ENCODE measurements around the gene DOCK1. TPM values are rescaled to one million over a fixed set of nuclear protein-coding genes. Genes with fewer than 3 reads are reported as not detected.

Gene DOCK1
- total RNA-seq, 2 donors from 2014 or later, result 34.3 to 44.1 TPM

DNA sequence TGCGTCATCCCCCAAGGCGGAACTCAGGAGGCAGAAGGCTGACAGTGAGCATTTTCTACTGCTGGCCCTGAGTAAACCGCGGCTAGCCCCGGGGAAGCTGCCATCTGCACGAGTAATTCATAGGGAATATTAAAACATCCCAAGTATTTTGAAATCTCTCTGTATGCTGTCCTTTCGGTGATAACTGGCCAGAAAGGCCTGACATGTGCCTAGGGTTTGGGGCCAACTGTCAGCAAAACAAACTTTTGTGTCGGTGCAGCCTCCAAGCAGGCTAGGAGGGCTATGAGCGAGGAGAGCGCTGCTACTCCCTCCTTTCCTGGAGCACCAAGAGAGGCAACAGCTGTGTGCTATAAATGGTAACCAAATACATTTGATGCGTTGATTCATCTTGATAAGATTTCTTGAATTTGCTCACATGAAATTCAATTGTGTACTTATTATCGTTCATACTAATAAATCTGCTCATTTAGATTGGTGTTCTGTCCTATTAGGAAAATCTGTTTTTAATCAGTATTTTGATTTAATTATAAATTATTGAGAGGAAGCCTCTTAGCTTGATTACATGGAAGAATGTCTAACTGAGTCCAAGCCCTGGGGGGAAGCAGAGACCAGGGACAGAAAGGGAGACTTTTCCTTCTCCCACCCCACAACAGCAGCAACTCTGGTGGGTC is 519.5 kb downstream of the DOCK1 start:
- Histone ChIP-seq H3K4me3 (no peak overlapping the region), H3K4me1 (no peaks in the 10 kb centered on the region), H3K27ac (no peak overlapping the region), H3K27me3 (no peaks in the 10 kb centered on the region), H3K9me3 (no peaks in the 10 kb centered on the region), H3K36me3 (replicated peaks in 1 of 2; ENCODE audit: insufficient read depth in 1 of 2, low read depth in 2 of 2) (peaks cover 0 to 4% of the 10 kb centered on the region in 2 donors)
- intact Hi-C loops (cut with DNase I), result no loop called here
- no peak for TF ChIP-seq POLR2A (IDR thresholded peaks at IDR 0.05)
- TF ChIP-seq, protein P1, sequence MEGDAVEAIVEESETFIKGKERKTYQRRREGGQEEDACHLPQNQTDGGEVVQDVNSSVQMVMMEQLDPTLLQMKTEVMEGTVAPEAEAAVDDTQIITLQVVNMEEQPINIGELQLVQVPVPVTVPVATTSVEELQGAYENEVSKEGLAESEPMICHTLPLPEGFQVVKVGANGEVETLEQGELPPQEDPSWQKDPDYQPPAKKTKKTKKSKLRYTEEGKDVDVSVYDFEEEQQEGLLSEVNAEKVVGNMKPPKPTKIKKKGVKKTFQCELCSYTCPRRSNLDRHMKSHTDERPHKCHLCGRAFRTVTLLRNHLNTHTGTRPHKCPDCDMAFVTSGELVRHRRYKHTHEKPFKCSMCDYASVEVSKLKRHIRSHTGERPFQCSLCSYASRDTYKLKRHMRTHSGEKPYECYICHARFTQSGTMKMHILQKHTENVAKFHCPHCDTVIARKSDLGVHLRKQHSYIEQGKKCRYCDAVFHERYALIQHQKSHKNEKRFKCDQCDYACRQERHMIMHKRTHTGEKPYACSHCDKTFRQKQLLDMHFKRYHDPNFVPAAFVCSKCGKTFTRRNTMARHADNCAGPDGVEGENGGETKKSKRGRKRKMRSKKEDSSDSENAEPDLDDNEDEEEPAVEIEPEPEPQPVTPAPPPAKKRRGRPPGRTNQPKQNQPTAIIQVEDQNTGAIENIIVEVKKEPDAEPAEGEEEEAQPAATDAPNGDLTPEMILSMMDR (IDR thresholded peaks at IDR 0.05), result no peak
- ATAC-seq (no peak), DNase-seq (peak in 2 of 4 donors; percentile 20 to 30)
- WGBS, 2 donors, result 82 to 84% methylated on average over 12 of the region's 12 CpGs

DNA sequence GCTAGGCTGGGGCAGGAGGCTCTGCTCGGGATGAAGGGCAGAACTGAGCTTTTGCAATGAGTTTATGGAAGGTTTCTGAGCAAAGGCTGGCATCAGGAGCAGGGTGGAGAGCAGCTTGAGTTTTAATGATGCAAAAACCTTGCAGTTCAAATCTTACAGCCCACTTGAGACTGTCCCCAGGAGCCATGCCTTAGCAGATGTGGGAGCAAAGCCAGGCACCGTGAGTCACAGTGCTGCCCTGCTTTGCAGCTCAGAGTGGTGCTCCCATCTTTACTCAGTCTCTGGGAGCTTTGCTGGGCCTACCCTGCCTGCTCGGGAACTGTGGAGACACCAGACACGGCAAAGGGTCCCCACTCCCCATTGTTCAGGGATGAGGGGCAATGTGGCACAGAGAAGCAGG is 521.5 kb downstream of the DOCK1 start:
- Histone ChIP-seq H3K4me3 (no peak overlapping the region), H3K27me3 (no peaks in the 10 kb centered on the region), H3K36me3 (replicated peaks in 1 of 2; ENCODE audit: insufficient read depth in 1 of 2, low read depth in 2 of 2) (peaks cover 0 to 4% of the 10 kb centered on the region in 2 donors), H3K9me3 (no peaks in the 10 kb centered on the region), H3K27ac (no peak overlapping the region), H3K4me1 (no peaks in the 10 kb centered on the region)
- 86 to 96% methylated on average over 3 to 4 of the region's 4 CpGs for WGBS, 2 donors
- ATAC-seq (no peak), DNase-seq (no peak)
- intact Hi-C loops (cut with DNase I), result no loop called here
- TF ChIP-seq, protein P1 (IDR thresholded peaks at IDR 0.05), result no peak
- no peak for TF ChIP-seq POLR2A (IDR thresholded peaks at IDR 0.05)

DNA sequence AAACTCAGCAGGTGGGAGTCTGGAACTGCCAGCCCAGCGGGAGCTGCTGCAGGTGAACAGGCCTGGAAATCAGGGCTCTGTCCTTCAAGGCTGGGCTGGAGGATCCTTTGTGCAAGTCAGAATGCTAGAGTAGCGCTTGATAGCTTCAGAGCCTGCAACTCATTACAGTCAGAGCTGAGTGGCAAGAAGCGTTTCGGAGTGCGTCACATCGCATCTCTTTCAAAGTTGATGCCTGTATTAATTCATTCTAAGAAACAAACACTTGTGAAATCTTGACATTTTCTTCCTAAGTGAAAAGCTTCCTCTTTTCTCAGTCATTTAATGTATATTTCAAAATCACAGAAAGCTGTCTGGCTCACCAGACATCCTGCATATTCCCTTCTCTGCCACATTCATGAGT is 522.7 kb downstream of the DOCK1 start:
- 94 to 97% methylated on average over 5 to 6 of the region's 6 CpGs for WGBS, 2 donors
- Histone ChIP-seq H3K9me3 (no peaks in the 10 kb centered on the region), H3K4me3 (no peak overlapping the region), H3K4me1 (no peaks in the 10 kb centered on the region), H3K36me3 (replicated peaks in 1 of 2; ENCODE audit: insufficient read depth in 1 of 2, low read depth in 2 of 2) (peaks cover 0 to 4% of the 10 kb centered on the region in 2 donors), H3K27ac (no peak overlapping the region), H3K27me3 (no peaks in the 10 kb centered on the region)
- no peak for TF ChIP-seq POLR2A (IDR thresholded peaks at IDR 0.05)
- TF ChIP-seq, protein P1 (IDR thresholded peaks at IDR 0.05), result no peak
- intact Hi-C loops (cut with DNase I), result no loop called here
- ATAC-seq (no peak), DNase-seq (no peak)

DNA sequence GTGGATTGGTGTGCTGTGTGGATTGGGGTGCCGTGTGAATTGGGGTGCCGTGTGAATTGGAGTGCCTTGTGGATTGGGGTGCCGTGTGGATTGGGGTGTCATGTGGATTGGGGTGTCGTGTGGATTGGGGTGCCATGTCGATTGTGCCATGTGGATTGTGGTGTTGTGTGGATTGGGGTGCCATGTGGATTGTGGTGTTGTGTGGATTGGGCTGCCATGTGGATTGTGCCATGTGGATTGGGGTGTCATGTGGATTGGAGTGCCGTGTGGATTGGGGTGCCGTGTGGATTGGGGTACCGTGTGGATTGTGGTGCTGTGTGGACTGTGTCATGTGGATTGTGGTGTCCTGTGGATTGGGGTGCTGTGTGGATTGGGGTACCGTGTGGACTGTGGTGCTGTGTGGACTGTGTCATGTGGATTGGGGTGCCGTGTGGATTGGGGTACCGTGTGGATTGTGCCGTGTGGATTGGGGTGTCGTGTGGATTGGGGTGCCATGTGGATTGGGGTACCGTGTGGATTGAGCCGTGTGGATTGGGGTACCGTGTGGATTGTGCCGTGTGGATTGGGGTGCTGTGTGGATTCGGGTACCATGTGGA is 523.3 kb downstream of the DOCK1 start:
- TF ChIP-seq, protein P1 (IDR thresholded peaks at IDR 0.05), result no peak
- no peak for TF ChIP-seq POLR2A (IDR thresholded peaks at IDR 0.05)
- Histone ChIP-seq H3K36me3 (replicated peaks in 1 of 2; ENCODE audit: insufficient read depth in 1 of 2, low read depth in 2 of 2) (peaks cover 0 to 4% of the 10 kb centered on the region in 2 donors), H3K4me3 (no peak overlapping the region), H3K27ac (no peak overlapping the region), H3K27me3 (no peaks in the 10 kb centered on the region), H3K4me1 (no peaks in the 10 kb centered on the region), H3K9me3 (no peaks in the 10 kb centered on the region)
- intact Hi-C loops (cut with DNase I), result no loop called here
- DNase-seq, result no peak
- ATAC-seq, result no peak
- 89 to 98% methylated on average over 18 of the region's 18 CpGs for WGBS, 2 donors
